Astrocyte (in vitro differentiated cells and primary cell): ENCODE results near the gene LTBP2. TPM values are rescaled to one million over a fixed set of nuclear protein-coding genes. Genes with fewer than 3 reads are reported as not detected.

Source experiments
- DNase-seq: peaks from one replicate; pipeline ENCODE4 v3.0.0-alpha.2; 2010; ENCODE audit warnings: low read depth
- FAIRE-seq: peaks from 2 replicates; lab custom pipeline; 2011; peaks lifted over from hg19 to GRCh38; lab: Jason Lieb, UNC
- H2AFZ ChIP-seq: 2 replicates; pipeline ENCODE4 v1.6.0; 2012; ENCODE audit warnings: low read depth, low read length, inconsistent platforms
- H3K27ac ChIP-seq: 2 replicates; pipeline ENCODE4 v1.5.1; 2011; ENCODE audit warnings: low read depth, low read length, inconsistent platforms
- H3K27me3 ChIP-seq: 2 replicates; pipeline ENCODE4 v1.6.0; 2011; ENCODE audit warnings: low read length, inconsistent platforms; ENCODE audit not compliant: insufficient read depth
- H3K36me3 ChIP-seq: 2 replicates; pipeline ENCODE4 v1.5.1; 2011; ENCODE audit warnings: low read length, inconsistent platforms; ENCODE audit not compliant: insufficient read depth
- H3K4me1 ChIP-seq: 2 replicates; pipeline ENCODE4 v1.5.1; 2011; ENCODE audit warnings: low read length, inconsistent platforms; ENCODE audit not compliant: insufficient read depth
- H3K4me2 ChIP-seq: 2 replicates; pipeline ENCODE4 v1.6.0; 2012; ENCODE audit warnings: low read length, inconsistent platforms
- H3K4me3 ChIP-seq: 2 replicates; pipeline ENCODE4 v1.5.1; 2011; ENCODE audit warnings: low read depth, mild to moderate bottlenecking, low read length, inconsistent platforms; ENCODE audit not compliant: insufficient read depth
- H3K79me2 ChIP-seq: 2 replicates; pipeline ENCODE4 v1.6.0; 2012; ENCODE audit warnings: mild to moderate bottlenecking, low read length, inconsistent platforms; ENCODE audit not compliant: insufficient read depth
- H3K9ac ChIP-seq: 2 replicates; pipeline ENCODE4 v1.6.0; 2012; ENCODE audit warnings: mild to moderate bottlenecking, low read length, inconsistent platforms
- H3K9me3 ChIP-seq: 2 replicates; pipeline ENCODE4 v1.5.1; 2012; ENCODE audit warnings: low read depth, mild to moderate bottlenecking, low read length, inconsistent platforms; ENCODE audit not compliant: insufficient read depth
- H4K20me1 ChIP-seq: 2 replicates; pipeline ENCODE4 v1.6.0; 2012; ENCODE audit warnings: low read length, inconsistent platforms; ENCODE audit not compliant: insufficient read depth
- H3K27ac Mint-ChIP-seq: one replicate; pipeline ENCODE4 v1.8.0; 2021; ENCODE audit warnings: mild to moderate bottlenecking, mixed read lengths; ENCODE audit not compliant: unreplicated experiment
- H3K27me3 Mint-ChIP-seq: one replicate; pipeline ENCODE4 v1.8.0; 2021; ENCODE audit warnings: low read depth, mixed read lengths; ENCODE audit not compliant: unreplicated experiment
- H3K36me3 Mint-ChIP-seq: one replicate; pipeline ENCODE4 v1.8.0; 2021; ENCODE audit warnings: low read depth, mixed read lengths; ENCODE audit not compliant: unreplicated experiment
- H3K4me1 Mint-ChIP-seq: one replicate; pipeline ENCODE4 v1.8.0; 2021; ENCODE audit warnings: low read depth, mixed read lengths; ENCODE audit not compliant: unreplicated experiment
- H3K4me3 Mint-ChIP-seq: one replicate; pipeline ENCODE4 v1.8.0; 2021; ENCODE audit warnings: mild to moderate bottlenecking, moderate library complexity, mixed read lengths; ENCODE audit not compliant: unreplicated experiment
- H3K9me3 Mint-ChIP-seq: one replicate; pipeline ENCODE4 v1.8.0; 2021; ENCODE audit warnings: mild to moderate bottlenecking, mixed read lengths; ENCODE audit not compliant: unreplicated experiment
- EZH2 ChIP-seq: IDR thresholded peaks from 2 replicates; pipeline ENCODE4 v1.6.1; 2012; ENCODE audit warnings: mild to moderate bottlenecking, low read length, inconsistent platforms; ENCODE audit not compliant: insufficient read depth
- total RNA-seq: library from RNA; stranded (reverse); gene quantifications from 2 replicates; pipeline ENCODE4 v1.2.1, GENCODE V29; 2021
- TF ChIP-seq, protein P1 (sequence below): IDR thresholded peaks from 2 replicates; pipeline ENCODE4 v1.5.1; 2011; ENCODE audit warnings: low read depth, mild to moderate bottlenecking, inconsistent platforms, low read length, moderate library complexity; ENCODE audit not compliant: insufficient read depth

The LTBP2 gene
- total RNA-seq, 1 donor from 2014 or later: 162 TPM

DNA sequence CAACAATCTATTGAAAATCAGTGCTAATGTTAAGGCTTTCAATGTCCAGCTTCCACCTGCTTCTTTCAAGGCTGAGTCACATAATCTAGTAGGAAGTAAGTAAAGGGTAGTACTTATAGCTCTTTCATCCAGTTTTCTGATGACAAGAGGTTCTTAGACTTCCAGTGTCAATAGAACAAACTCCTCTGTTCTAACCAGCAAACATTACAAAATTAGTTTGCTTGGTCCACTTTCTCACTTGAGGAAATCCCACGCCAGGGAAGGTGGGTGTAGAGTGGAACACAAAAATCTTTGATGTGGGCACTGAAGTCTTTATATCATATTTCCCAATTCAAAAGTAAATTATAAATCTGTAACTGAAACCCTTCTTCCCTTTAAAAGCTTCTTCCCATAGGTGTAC, 121.6 kb downstream of the LTBP2 start:
- no peak overlapping the region for H3K27ac ChIP-seq
- Mint-ChIP-seq H3K27ac (no peak overlapping the region), H3K4me3 (no peak overlapping the region), H3K4me1 (peaks cover 29% of the 10 kb centered on the region), H3K9me3 (no peaks in the 10 kb centered on the region), H3K27me3 (no peaks in the 10 kb centered on the region), H3K36me3 (no peaks in the 10 kb centered on the region)
- peaks cover 39% of the 10 kb centered on the region for H3K79me2 ChIP-seq
- H2AFZ ChIP-seq: no peak overlapping the region
- no peaks in the 10 kb centered on the region for H3K9me3 ChIP-seq
- no peak overlapping the region for H3K4me3 ChIP-seq
- no peak for TF ChIP-seq EZH2
- TF ChIP-seq, protein P1, sequence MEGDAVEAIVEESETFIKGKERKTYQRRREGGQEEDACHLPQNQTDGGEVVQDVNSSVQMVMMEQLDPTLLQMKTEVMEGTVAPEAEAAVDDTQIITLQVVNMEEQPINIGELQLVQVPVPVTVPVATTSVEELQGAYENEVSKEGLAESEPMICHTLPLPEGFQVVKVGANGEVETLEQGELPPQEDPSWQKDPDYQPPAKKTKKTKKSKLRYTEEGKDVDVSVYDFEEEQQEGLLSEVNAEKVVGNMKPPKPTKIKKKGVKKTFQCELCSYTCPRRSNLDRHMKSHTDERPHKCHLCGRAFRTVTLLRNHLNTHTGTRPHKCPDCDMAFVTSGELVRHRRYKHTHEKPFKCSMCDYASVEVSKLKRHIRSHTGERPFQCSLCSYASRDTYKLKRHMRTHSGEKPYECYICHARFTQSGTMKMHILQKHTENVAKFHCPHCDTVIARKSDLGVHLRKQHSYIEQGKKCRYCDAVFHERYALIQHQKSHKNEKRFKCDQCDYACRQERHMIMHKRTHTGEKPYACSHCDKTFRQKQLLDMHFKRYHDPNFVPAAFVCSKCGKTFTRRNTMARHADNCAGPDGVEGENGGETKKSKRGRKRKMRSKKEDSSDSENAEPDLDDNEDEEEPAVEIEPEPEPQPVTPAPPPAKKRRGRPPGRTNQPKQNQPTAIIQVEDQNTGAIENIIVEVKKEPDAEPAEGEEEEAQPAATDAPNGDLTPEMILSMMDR: no peak
- peaks cover 24% of the 10 kb centered on the region for H4K20me1 ChIP-seq
- FAIRE-seq: no peak
- peaks cover 3% of the 10 kb centered on the region for H3K36me3 ChIP-seq
- H3K4me2 ChIP-seq: no peak overlapping the region
- H3K4me1 ChIP-seq: peaks cover 50% of the 10 kb centered on the region
- no peak overlapping the region for H3K9ac ChIP-seq
- H3K27me3 ChIP-seq: no peaks in the 10 kb centered on the region
- DNase-seq: no peak

DNA sequence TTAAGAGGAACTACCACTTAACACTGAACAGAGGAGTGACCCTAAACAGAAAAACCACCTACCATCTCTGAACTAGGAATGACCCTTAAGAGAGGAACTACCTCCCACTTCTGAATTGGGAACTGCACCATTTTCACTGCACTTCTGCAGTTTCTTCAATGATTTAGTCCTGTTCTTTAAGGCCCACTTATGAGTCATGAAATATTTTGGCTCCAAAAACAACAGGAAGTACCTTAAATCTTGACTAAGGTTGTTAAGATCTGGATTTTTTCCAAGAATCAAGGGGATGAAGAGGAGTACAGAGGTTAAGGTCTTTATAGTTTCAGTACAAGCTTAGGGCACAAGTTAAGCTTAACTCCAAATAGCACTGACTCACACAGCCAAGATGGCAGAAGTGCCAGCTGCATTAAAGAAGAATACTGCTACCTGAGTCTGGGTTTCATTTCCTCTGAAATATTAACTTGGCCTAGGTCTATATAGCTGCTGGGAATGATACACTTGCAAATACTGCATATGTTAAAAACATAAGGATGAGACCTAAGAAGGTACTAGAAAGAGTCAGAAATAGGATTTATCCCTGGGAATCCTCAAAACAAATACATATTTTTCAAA, 123.1 kb downstream of the LTBP2 start:
- Histone ChIP-seq H3K9ac (no peak overlapping the region), H3K79me2 (peaks cover 29% of the 10 kb centered on the region), H3K4me3 (no peak overlapping the region), H3K36me3 (peaks cover 6% of the 10 kb centered on the region), H3K4me2 (peak overlapping the region; percentile 50), H4K20me1 (peaks cover 21% of the 10 kb centered on the region), H3K4me1 (peaks cover 38% of the 10 kb centered on the region), H3K27me3 (no peaks in the 10 kb centered on the region), H3K9me3 (no peaks in the 10 kb centered on the region), H2AFZ (no peak overlapping the region), H3K27ac (no peak overlapping the region)
- no peak overlapping the region for H3K27ac Mint-ChIP-seq
- H3K4me3 Mint-ChIP-seq: no peak overlapping the region
- peaks cover 2% of the 10 kb centered on the region for H3K36me3 Mint-ChIP-seq
- no peak for TF ChIP-seq EZH2
- TF ChIP-seq, protein P1: no peak
- peaks cover 17% of the 10 kb centered on the region for H3K4me1 Mint-ChIP-seq
- DNase-seq (peak; percentile 82), FAIRE-seq (no peak)
- no peaks in the 10 kb centered on the region for H3K9me3 Mint-ChIP-seq
- no peaks in the 10 kb centered on the region for H3K27me3 Mint-ChIP-seq

DNA sequence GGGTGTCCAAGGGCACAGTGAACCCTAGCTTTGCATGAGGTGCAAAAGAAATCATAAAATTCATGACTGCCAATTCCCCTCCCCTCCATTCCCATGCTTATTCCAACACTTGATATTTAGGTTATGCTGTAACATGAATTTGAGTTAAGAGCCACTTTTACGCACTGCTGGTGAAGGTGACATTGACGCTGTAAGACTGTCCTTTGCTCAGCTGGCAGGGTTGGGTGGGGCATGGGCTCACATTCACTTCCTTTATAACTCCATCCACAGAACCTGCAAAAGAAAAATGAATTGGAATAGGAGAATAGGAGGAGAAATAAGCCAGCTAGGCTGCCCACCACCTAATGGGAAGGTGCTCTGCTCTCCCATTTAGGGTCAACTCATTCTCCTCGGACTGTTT, 125.9 kb downstream of the LTBP2 start:
- H3K27ac Mint-ChIP-seq: peak overlapping the region; percentile 34

More for the DNA sequence above, 125.9 kb downstream of the LTBP2 start:
- Histone ChIP-seq H3K9ac (no peak overlapping the region), H2AFZ (no peak overlapping the region), H3K4me3 (no peak overlapping the region), H3K27me3 (no peaks in the 10 kb centered on the region), H3K36me3 (peaks cover 19% of the 10 kb centered on the region), H3K79me2 (peaks cover 13% of the 10 kb centered on the region), H3K4me2 (no peak overlapping the region), H3K27ac (no peak overlapping the region), H3K4me1 (peaks cover 26% of the 10 kb centered on the region), H4K20me1 (peaks cover 10% of the 10 kb centered on the region), H3K9me3 (no peaks in the 10 kb centered on the region)
- Mint-ChIP-seq H3K36me3 (peaks cover 4% of the 10 kb centered on the region), H3K4me1 (peaks cover 17% of the 10 kb centered on the region), H3K4me3 (no peak overlapping the region), H3K9me3 (no peaks in the 10 kb centered on the region), H3K27me3 (no peaks in the 10 kb centered on the region)
- DNase-seq (no peak), FAIRE-seq (no peak)
- TF ChIP-seq, protein P1: no peak
- no peak for TF ChIP-seq EZH2
